Keratinocyte (primary cell): ENCODE measurements around the gene NPHS1. TPM values are rescaled to one million over a fixed set of nuclear protein-coding genes. Genes with fewer than 3 reads are reported as not detected.
A peak's percentile ranks its signal among the peaks of the same experiment; 100 is the strongest.

Experiments used
- DNase-seq: peaks from one replicate; pipeline ENCODE4 v3.0.0-alpha.2; 2011; ENCODE audit warnings: low read depth, missing footprints, low spot score
- FAIRE-seq: peaks from 2 replicates; lab custom pipeline; 2011; peaks lifted over from hg19 to GRCh38; lab: Jason Lieb, UNC
- H2AFZ ChIP-seq: 2 replicates; pipeline ENCODE4 v1.6.0; 2012; ENCODE audit warnings: low read length, control low read depth, inconsistent platforms; ENCODE audit not compliant: control insufficient read depth
- H3K27ac ChIP-seq: 2 replicates; pipeline ENCODE4 v1.5.1; 2011; ENCODE audit warnings: low read length; ENCODE audit not compliant: control insufficient read depth, insufficient read depth
- H3K27me3 ChIP-seq: 3 replicates; pipeline ENCODE4 v1.6.0; 2011; ENCODE audit warnings: low read length; ENCODE audit not compliant: control insufficient read depth, insufficient read depth; ENCODE audit errors: extremely low read depth
- H3K36me3 ChIP-seq, 2 experiments: 2 replicates in 1 of 2; 3 replicates in 1 of 2; pipeline ENCODE4 v1.5.1; 2011; ENCODE audit warnings: low read length in 2 of 2, mild to moderate bottlenecking in 1 of 2; ENCODE audit not compliant: control insufficient read depth in 2 of 2, insufficient read depth in 2 of 2; ENCODE audit errors: extremely low read depth in 1 of 2
- H3K4me1 ChIP-seq: 3 replicates; pipeline ENCODE4 v1.5.1; 2011; ENCODE audit warnings: low read length; ENCODE audit not compliant: control insufficient read depth, insufficient read depth; ENCODE audit errors: extremely low read depth
- H3K4me2 ChIP-seq: 3 replicates; pipeline ENCODE4 v1.6.0; 2011; ENCODE audit warnings: low read depth, low read length; ENCODE audit not compliant: control insufficient read depth, insufficient read depth; ENCODE audit errors: extremely low read depth
- H3K4me3 ChIP-seq, 3 experiments: fragments of 200-600 bp in 1 of 3; sonication (generic) in 1 of 3; 2 replicates in 2 of 3; 3 replicates in 1 of 3; pipeline ENCODE4 v1.5.1; 2011 to 2016; ENCODE audit warnings: low read length in 3 of 3, mild to moderate bottlenecking in 3 of 3, control low read depth in 2 of 3, inconsistent platforms in 1 of 3, low read depth in 1 of 3, mixed read lengths in 1 of 3, mixed run types in 1 of 3, moderate library complexity in 1 of 3; ENCODE audit not compliant: control insufficient read depth in 2 of 3, insufficient read depth in 2 of 3; ENCODE audit errors: extremely low read depth in 1 of 3
- H3K79me2 ChIP-seq: 2 replicates; pipeline ENCODE4 v1.6.0; 2012; ENCODE audit warnings: low read length; ENCODE audit not compliant: control insufficient read depth, insufficient read depth
- H3K9ac ChIP-seq: 3 replicates; pipeline ENCODE4 v1.6.0; 2011; ENCODE audit warnings: low read length; ENCODE audit not compliant: control insufficient read depth, insufficient read depth; ENCODE audit errors: extremely low read depth
- H3K9me1 ChIP-seq: 3 replicates; pipeline ENCODE4 v1.6.0; 2011; ENCODE audit warnings: low read length; ENCODE audit not compliant: control insufficient read depth, insufficient read depth; ENCODE audit errors: extremely low read depth
- H3K9me3 ChIP-seq: 2 replicates; pipeline ENCODE4 v1.5.1; 2012; ENCODE audit warnings: low read depth, low read length; ENCODE audit not compliant: control insufficient read depth
- H4K20me1 ChIP-seq: 3 replicates; pipeline ENCODE4 v1.6.0; 2011; ENCODE audit warnings: low read length; ENCODE audit not compliant: control insufficient read depth, insufficient read depth; ENCODE audit errors: extremely low read depth
- CTCF ChIP-seq, 3 experiments: IDR thresholded peaks in 1 of 3; conservative IDR thresholded peaks in 1 of 3; optimal IDR thresholded peaks in 1 of 3; 2 replicates in 2 of 3; 3 replicates in 1 of 3; pipeline versions ENCODE3 to v1.5.1; 2011; ENCODE audit warnings: low read length in 3 of 3, mild to moderate bottlenecking in 3 of 3, moderate library complexity in 2 of 3, control low read depth in 1 of 3, inconsistent platforms in 1 of 3; ENCODE audit not compliant: insufficient read depth in 2 of 3; ENCODE audit errors: extremely low read depth in 1 of 3
- EZH2 ChIP-seq: IDR thresholded peaks from one replicate; pipeline ENCODE4 v1.6.1; 2012; ENCODE audit warnings: inconsistent platforms, mild to moderate bottlenecking, low read length, moderate library complexity
- dilution Hi-C: fragments of 300-500 bp; cut with MboI; formaldehyde crosslinking; loops from one replicate; pipeline ENCODE4 v1.7.0; 2020; ENCODE audit warnings: low sequenced_read_pairs; ENCODE audit not compliant: extremely low pct_ligation_motif_present
- polyA plus RNA-seq, 5 experiments: library from polyadenylated mRNA; depleted of rRNA in 3 of 5; stranded (reverse) in 3 of 5; stranded (forward) in 1 of 5; unstranded in 1 of 5; fragments of >200 nt; gene quantifications; 1 replicate in 1 of 5; 2 replicates in 3 of 5; 3 replicates in 1 of 5; pipeline versions ENCODE4 v1.2.1 to v1.2.3, GENCODE V29; 2011 to 2012; ENCODE audit warnings: missing spikeins in 2 of 5, low read depth in 1 of 5, low replicate concordance in 1 of 5

NPHS1 gene
- polyA plus RNA-seq, 1 donor (not counting 4 experiments of a cell fraction or from before 2014, with no cell fraction given): not detected

GRCh38 chr19:35851213-35852028 is 883 bp downstream of the NPHS1 start:
- H3K79me2 ChIP-seq: no peaks in the 10 kb centered on the region
- H3K36me3 ChIP-seq: no peaks in the 10 kb centered on the region
- peaks cover 30% of the 10 kb centered on the region for H3K27me3 ChIP-seq
- no peaks in the 10 kb centered on the region for H3K9me1 ChIP-seq
- H3K4me2 ChIP-seq: no peak overlapping the region
- no peak overlapping the region for H3K4me3 ChIP-seq
- H3K27ac ChIP-seq: no peak overlapping the region
- no peak overlapping the region for H3K9ac ChIP-seq
- no peaks in the 10 kb centered on the region for H3K9me3 ChIP-seq
- no peak for TF ChIP-seq EZH2
- peak in 2 of 3 experiments; percentile 11 to 30 for TF ChIP-seq CTCF (optimal IDR thresholded peaks at IDR 0.05 in 1 of 3, IDR thresholded peaks at IDR 0.05 in 1 of 3, conservative IDR thresholded peaks at IDR 0.05 in 1 of 3; ENCODE audit: extremely low read depth in 1 of 3, insufficient read depth in 2 of 3, low read length in 3 of 3)
- dilution Hi-C loops: no loop called here
- no peak overlapping the region for H2AFZ ChIP-seq
- DNase-seq (no peak), FAIRE-seq (no peak)
- H3K4me1 ChIP-seq: no peaks in the 10 kb centered on the region
- no peaks in the 10 kb centered on the region for H4K20me1 ChIP-seq

DNA sequence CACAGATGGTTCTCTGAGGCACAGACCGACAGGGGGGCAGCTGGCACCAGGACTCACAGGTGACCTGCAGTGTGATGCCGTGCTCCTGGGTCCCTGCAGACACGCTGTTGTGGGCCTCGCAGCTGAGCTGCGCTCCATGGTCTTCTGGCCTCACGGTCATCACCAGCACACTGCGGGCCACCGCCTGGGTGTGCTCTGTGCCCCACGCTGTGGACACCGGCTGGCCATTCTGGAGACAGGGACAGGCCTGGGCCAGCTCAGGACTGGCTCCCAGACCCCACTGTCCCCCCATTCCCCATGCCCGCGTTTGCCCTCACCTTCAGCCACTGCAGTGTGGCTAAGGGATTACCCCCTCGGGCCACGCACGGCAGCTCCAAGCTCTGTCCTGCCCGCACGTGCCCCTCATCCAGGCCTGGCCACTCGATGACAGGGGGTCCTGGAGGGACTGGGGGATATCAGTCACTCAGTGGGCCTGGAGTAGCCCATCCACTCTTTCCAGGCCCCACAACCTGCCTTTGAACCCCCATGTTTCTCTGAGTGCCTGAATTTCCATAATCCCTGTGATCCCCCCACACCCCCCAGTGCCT is 3.3 kb downstream of the NPHS1 start:
- Histone ChIP-seq H3K27ac (no peak overlapping the region), H3K9ac (no peak overlapping the region), H4K20me1 (no peaks in the 10 kb centered on the region), H3K9me1 (no peaks in the 10 kb centered on the region), H3K9me3 (no peaks in the 10 kb centered on the region), H3K79me2 (no peaks in the 10 kb centered on the region), H3K4me3 (no peak overlapping the region), H3K4me1 (peaks cover 3% of the 10 kb centered on the region), H3K4me2 (no peak overlapping the region), H3K27me3 (peaks cover 36% of the 10 kb centered on the region), H3K36me3 (no peaks in the 10 kb centered on the region), H2AFZ (no peak overlapping the region)
- DNase-seq (no peak), FAIRE-seq (no peak)
- dilution Hi-C loops: no loop called here
- TF ChIP-seq EZH2: no peak
- no peak for TF ChIP-seq CTCF (optimal IDR thresholded peaks at IDR 0.05 in 1 of 3, IDR thresholded peaks at IDR 0.05 in 1 of 3, conservative IDR thresholded peaks at IDR 0.05 in 1 of 3; ENCODE audit: extremely low read depth in 1 of 3, insufficient read depth in 2 of 3, low read length in 3 of 3)
